GM12892 (cell line): Measurements from ENCODE around the gene TOP1.

Experiments used
- DNase-seq: peaks from one replicate; pipeline ENCODE4 v3.0.0; 2011; ENCODE audit not compliant: insufficient read length
- FAIRE-seq: peaks from 2 replicates; lab custom pipeline; 2011; peaks lifted over from hg19 to GRCh38; lab: Jason Lieb, UNC
- POLR2A ChIP-seq: IDR thresholded peaks from 2 replicates; pipeline ENCODE4 v1.6.1; 2011; ENCODE audit warnings: low read depth, low read length, control low read depth
- POLR2AphosphoS5 ChIP-seq: IDR thresholded peaks from 2 replicates; pipeline ENCODE4 v1.6.1; 2011; ENCODE audit warnings: low read depth, low read length, control low read depth
- TAF1 ChIP-seq: IDR thresholded peaks from 2 replicates; pipeline ENCODE4 v1.6.1; 2011; ENCODE audit warnings: low read depth, mild to moderate bottlenecking, control low read depth, low read length, borderline replicate concordance

TOP1 gene

DNA sequence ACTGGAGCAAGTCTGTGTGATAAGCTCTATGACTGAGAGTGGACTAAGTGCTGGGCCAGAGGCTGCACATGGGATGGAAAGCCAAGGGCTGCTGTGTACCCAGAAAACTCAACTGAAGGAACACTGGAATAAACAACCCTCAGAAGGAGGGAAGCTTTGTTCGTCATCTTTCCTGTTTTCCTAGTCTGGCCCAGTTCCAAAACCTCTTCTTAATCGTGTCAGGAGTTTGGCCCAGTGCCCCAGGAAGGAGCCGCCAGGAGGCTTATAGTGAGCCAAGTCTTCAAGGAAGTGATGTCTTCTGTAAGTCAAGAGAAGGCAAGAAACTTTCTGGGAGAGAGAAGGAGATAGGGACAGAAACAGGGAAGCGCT lies 23.3 kb upstream of the TOP1 start:
- DNase-seq (no peak), FAIRE-seq (no peak)
- TF ChIP-seq POLR2A (no peak), TAF1 (no peak), POLR2AphosphoS5 (no peak)

- DNase-seq (no peak), FAIRE-seq (no peak)
- TF ChIP-seq POLR2AphosphoS5 = no peak
- no peak for TF ChIP-seq TAF1
- TF ChIP-seq POLR2A = no peak
These were observed 22.3 kb upstream of the TOP1 start for GRCh38 chr20:41006126-41006935.

- no peak for DNase-seq
- no peak for TF ChIP-seq POLR2A
- TF ChIP-seq TAF1 = no peak
- TF ChIP-seq POLR2AphosphoS5 = no peak
- no peak for FAIRE-seq
These were observed 21.6 kb upstream of the TOP1 start for GRCh38 chr20:41006936-41007474.

DNA sequence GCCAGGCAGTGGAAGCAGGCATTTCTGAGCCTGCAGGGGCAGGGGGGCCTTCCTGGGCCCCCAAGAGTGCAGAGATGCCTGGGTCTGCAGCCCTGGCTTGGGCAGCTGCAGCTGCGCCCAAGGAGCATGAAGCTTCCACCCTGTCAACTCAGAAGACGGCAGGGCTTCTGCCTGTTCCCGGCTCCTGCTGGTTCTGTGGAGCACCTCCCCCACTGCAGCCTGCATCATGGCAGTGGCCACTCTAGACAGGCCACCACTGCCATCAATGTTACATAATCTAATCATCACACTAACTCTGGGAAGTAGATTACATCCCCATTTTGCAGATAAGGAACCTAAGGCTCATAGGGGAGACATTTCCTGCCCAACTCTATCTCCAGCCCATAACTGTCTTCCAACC lies 21.1 kb upstream of the TOP1 start:
- DNase-seq = no peak
- TF ChIP-seq POLR2A = no peak
- no peak for TF ChIP-seq TAF1
- FAIRE-seq = no peak

- FAIRE-seq (no peak), DNase-seq (no peak)
- no peak for TF ChIP-seq POLR2A
- no peak for TF ChIP-seq POLR2AphosphoS5
- no peak for TF ChIP-seq TAF1
These were observed 18.7 kb upstream of the TOP1 start for GRCh38 chr20:41009946-41010345.

DNA sequence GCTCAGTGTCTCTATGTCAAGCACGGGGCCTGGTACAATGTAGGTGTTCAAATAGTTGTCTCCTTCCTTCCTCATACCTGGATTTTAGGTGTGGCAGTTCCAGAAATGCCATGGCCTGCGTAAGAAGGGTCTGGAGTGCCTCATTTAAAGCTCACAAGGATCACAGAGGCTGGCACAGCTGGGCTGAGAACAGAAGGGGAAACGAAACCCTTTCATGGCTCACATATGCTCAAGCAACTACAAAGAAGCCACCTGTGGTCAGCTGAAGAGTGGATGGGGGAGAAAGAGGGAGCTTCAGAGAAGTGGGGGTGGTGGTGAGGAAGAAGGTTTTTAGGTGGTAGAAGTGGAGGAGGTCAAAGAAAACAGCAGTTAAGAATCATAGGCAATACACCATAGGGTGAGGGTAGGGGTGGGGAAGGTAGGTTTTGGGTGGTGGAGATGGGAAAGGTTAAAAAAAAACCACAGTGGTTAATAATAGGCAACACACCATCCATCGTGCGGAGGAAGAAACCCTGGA lies 17.0 kb upstream of the TOP1 start:
- FAIRE-seq (peak; percentile 82), DNase-seq (peak; percentile 76)
- TF ChIP-seq TAF1 (no peak), POLR2A (no peak), POLR2AphosphoS5 (peak; percentile 46; the same call in 1 of the 2 replicates)

GRCh38 chr20:41014561-41015088 lies 14.0 kb upstream of the TOP1 start:
- no peak for FAIRE-seq
- no peak for DNase-seq
- TF ChIP-seq POLR2AphosphoS5 = no peak
- TF ChIP-seq TAF1 = no peak
- no peak for TF ChIP-seq POLR2A

DNA sequence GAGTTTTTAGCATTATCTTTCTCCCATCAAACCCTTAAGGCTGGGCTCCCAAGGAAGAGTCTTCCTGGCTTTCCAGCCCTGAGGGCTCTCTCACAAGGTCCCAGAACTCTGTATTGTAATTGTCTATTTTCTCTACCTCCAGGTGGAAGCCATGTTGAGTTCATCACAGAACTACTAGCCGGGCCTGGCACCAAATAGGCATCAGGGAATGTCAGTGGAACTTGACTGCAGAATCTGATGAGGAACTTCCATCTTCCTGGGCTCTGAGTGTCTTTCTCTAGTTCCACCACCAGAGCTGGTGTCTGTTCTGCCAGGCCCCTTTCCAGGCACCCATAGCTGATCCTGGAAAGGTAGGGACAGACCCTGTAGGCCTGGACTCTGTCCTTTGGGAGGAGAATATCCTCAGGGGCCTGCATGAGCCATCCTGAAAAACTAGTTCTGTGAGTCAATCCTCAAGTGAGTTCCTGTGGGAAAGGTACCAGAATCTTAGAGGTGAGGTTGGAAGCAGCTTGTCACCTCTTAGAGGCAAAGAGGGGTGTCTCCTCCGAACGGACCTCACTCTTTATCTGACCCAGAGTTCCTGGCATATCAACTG lies 11.1 kb upstream of the TOP1 start:
- FAIRE-seq (no peak), DNase-seq (no peak)
- TF ChIP-seq TAF1 = no peak
- TF ChIP-seq POLR2AphosphoS5 = no peak
- no peak for TF ChIP-seq POLR2A

GRCh38 chr20:41018153-41018552 lies 10.5 kb upstream of the TOP1 start:
- DNase-seq = no peak
- TF ChIP-seq POLR2AphosphoS5 = no peak
- no peak for TF ChIP-seq POLR2A
- no peak for TF ChIP-seq TAF1
- FAIRE-seq = no peak

GRCh38 chr20:41023549-41023948 lies 5.1 kb upstream of the TOP1 start:
- TF ChIP-seq POLR2A (no peak), TAF1 (no peak), POLR2AphosphoS5 (no peak)
- FAIRE-seq (no peak), DNase-seq (no peak)

GRCh38 chr20:41027366-41027765 lies 1.3 kb upstream of the TOP1 start:
- no peak for TF ChIP-seq POLR2A
- TF ChIP-seq TAF1 = no peak
- no peak for TF ChIP-seq POLR2AphosphoS5
- FAIRE-seq (no peak), DNase-seq (no peak)
